GM18858 (cell line): ENCODE results near the gene PUM1.
"Not testable (repeated sequence)": the region's sequence is repeated elsewhere in the genome, so short reads cannot be mapped to it uniquely, and the experiment has no call there.

Experiments used
- ATAC-seq: cut with Tn5 transposase; IDR thresholded peaks from one replicate; pipeline ENCODE4 v1.9.1; 2021; ENCODE audit not compliant: unreplicated experiment

The PUM1 gene

GRCh38 chr1:31063631-31064030 is 1.9 kb downstream of the PUM1 start:
- no peak for ATAC-seq

GRCh38 chr1:31062867-31063380 is 2.6 kb downstream of the PUM1 start:
- ATAC-seq = no peak

- not testable (repeated sequence) for ATAC-seq
These were observed 3.2 kb downstream of the PUM1 start for GRCh38 chr1:31062162-31062866.

- ATAC-seq = no peak
These were observed 7.5 kb downstream of the PUM1 start for GRCh38 chr1:31058012-31058411.

GRCh38 chr1:31055953-31056352 is 9.6 kb downstream of the PUM1 start:
- ATAC-seq = no peak

- ATAC-seq = no peak
These were observed 10.0 kb downstream of the PUM1 start for GRCh38 chr1:31055501-31055900.

GRCh38 chr1:31054958-31055481 is 10.5 kb downstream of the PUM1 start:
- ATAC-seq = no peak

- no peak for ATAC-seq
These were observed 11.2 kb downstream of the PUM1 start for GRCh38 chr1:31054349-31054748.

- ATAC-seq = not testable (repeated sequence)
These were observed 12.9 kb downstream of the PUM1 start for GRCh38 chr1:31052613-31053012.

- ATAC-seq = no peak
These were observed 13.9 kb downstream of the PUM1 start for GRCh38 chr1:31051611-31052010.

GRCh38 chr1:31047507-31047906 is 18.0 kb downstream of the PUM1 start:
- ATAC-seq = not testable (repeated sequence)

- ATAC-seq = no peak
These were observed 21.9 kb downstream of the PUM1 start for GRCh38 chr1:31043631-31044030.

GRCh38 chr1:31042656-31043055 is 22.9 kb downstream of the PUM1 start:
- ATAC-seq = no peak

- ATAC-seq = no peak
These were observed 24.0 kb downstream of the PUM1 start for GRCh38 chr1:31041529-31041928.

GRCh38 chr1:31040038-31040437 is 25.5 kb downstream of the PUM1 start:
- ATAC-seq = no peak

GRCh38 chr1:31038935-31039334 is 26.6 kb downstream of the PUM1 start:
- not testable (repeated sequence) for ATAC-seq

GRCh38 chr1:31038360-31038759 is 27.2 kb downstream of the PUM1 start:
- ATAC-seq = no peak

GRCh38 chr1:31036749-31037500 is 28.6 kb downstream of the PUM1 start:
- ATAC-seq = no peak

- no peak for ATAC-seq
These were observed 31.9 kb downstream of the PUM1 start for GRCh38 chr1:31033598-31033997.

- no peak for ATAC-seq
These were observed 33.3 kb downstream of the PUM1 start for GRCh38 chr1:31032266-31032665.

- ATAC-seq = no peak
These were observed 34.0 kb downstream of the PUM1 start for GRCh38 chr1:31031330-31032143.
